Thyroid gland (tissue), 4 donors: ENCODE results near the gene PDE4A.

Experiments
- CTCF ChIP-seq, 6 experiments: fragments of 200-600 bp in 3 of 6; fragments of 450-650 bp in 3 of 6; sonication (generic) in 3 of 6; IDR thresholded peaks; one replicate each; pipeline ENCODE4 v1.5.1; 2016 to 2019; ENCODE audit warnings: antibody characterized with exemption in 6 of 6, mild to moderate bottlenecking in 2 of 6, inconsistent platforms in 1 of 6, moderate library complexity in 1 of 6
- POLR2A ChIP-seq, 2 donors: fragments of 450-650 bp; IDR thresholded peaks; one replicate each; pipeline ENCODE4 v1.6.1; 2017; ENCODE audit warnings: antibody characterized with exemption in 2 of 2, mild to moderate bottlenecking in 2 of 2, moderate library complexity in 1 of 2

DNA sequence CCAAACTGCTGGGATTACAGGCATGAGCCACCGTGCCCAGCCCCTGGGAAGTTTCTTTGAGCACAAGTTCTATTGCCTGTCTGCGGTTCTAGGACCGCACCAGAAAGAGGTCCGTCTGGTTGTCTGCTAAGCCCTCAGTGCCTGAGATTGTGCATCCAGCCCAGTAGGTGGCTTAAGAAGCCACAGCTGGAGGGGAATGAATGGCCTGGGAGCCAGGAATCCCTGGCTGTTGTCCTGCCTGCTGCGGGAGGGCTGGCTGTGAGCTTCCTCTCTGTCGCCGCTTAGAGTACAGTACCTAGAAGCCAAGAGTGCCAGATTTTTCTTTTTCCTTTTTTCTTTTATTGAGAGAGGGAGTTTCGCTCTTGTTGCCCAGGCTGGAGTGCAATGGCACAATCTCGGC lies 35.8 kb upstream of the PDE4A start:
- TF ChIP-seq CTCF (IDR thresholded peaks at IDR 0.05) (no peak), POLR2A (IDR thresholded peaks at IDR 0.05) (no peak)
